ENCODE data around the gene NPHP4.

The NPHP4 gene

DNA sequence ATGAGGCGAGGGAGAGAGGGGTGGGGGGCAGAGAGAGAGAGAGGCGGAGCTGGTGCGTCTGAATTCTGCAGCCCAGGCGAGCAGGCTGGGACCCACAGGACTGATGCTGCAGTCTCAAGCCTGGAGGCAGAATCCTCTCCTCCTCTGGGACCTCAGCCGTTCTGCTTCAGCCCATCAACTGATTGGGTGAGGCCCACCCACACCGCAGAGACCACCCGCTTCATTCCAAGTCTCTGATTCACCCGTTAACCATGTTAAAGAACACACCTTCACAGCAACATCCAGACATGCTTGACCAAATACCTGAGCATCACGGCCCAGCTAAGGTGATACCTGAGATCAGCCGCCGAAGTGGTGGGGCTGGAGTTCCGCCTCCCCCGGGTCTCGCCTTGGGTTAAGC, 147.8 kb downstream of the NPHP4 start:
- no peak for DNase-seq

GRCh38 chr1:5843521-5844096, 148.6 kb downstream of the NPHP4 start:
- no peak for DNase-seq

- DNase-seq: no peak
Measured at GRCh38 chr1:5842679-5843078, 149.5 kb downstream of the NPHP4 start.

DNA sequence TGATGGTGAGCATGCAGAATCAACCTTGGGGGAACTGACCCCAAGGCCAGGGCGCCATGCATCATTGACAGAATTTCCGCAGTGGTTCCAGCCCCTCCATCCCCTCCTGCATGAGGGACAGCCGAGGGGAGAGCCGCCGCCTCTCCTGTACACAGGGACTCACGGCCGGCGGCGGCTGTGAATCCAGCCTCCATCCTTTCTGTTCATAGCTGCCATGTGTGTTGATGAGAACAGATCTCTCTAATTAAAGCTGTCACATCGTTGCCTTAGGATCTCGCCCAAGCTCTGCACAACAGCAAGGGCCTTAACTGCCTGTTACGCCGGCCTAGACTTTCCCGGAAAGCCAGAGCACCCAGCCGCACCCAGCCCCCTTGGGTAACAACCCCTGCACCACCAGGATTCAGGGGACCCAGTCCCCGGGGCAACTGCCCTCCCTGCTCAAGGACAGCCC, 151.6 kb downstream of the NPHP4 start:
- DNase-seq: no peak

GRCh38 chr1:5839881-5840550, 152.2 kb downstream of the NPHP4 start:
- no peak for DNase-seq

- DNase-seq: no peak
Measured at GRCh38 chr1:5839161-5839880, 152.9 kb downstream of the NPHP4 start.

DNA sequence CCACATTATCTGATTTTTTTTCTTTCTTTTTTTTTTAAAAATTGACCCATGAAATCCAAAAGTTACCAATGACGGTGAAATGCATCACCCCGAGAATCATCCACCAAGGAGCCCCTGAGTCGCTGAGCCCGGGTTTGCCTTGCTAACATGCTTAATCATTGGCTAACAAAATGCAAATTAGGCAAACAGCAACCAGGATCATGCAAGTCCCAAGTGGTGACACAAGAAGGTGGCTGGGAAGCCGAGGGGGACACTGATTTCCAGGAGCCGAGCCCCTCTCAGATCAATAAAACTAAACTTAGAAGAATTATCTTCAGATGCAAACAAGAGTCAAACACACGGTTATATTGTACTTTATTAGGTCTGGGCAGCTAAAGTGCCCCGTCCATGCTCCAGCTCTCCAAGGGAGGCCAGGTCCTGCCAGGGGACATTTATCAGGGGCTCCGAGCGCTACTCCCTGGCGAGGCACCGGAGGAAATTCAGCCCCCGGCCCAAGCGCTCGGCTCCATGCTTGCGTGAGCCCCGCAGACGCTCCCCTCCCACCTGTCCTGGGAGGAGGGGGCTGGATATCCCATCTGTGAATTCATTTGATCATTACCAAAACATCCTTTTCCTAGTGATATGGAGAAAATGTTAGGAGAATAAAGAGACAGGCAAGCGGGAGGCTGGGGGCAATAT, 154.1 kb downstream of the NPHP4 start:
- DNase-seq: no peak

- DNase-seq: no peak
Measured at GRCh38 chr1:5836776-5837440, 155.3 kb downstream of the NPHP4 start.

- no peak for DNase-seq
Measured at GRCh38 chr1:5835179-5835562, 157.1 kb downstream of the NPHP4 start.

DNA sequence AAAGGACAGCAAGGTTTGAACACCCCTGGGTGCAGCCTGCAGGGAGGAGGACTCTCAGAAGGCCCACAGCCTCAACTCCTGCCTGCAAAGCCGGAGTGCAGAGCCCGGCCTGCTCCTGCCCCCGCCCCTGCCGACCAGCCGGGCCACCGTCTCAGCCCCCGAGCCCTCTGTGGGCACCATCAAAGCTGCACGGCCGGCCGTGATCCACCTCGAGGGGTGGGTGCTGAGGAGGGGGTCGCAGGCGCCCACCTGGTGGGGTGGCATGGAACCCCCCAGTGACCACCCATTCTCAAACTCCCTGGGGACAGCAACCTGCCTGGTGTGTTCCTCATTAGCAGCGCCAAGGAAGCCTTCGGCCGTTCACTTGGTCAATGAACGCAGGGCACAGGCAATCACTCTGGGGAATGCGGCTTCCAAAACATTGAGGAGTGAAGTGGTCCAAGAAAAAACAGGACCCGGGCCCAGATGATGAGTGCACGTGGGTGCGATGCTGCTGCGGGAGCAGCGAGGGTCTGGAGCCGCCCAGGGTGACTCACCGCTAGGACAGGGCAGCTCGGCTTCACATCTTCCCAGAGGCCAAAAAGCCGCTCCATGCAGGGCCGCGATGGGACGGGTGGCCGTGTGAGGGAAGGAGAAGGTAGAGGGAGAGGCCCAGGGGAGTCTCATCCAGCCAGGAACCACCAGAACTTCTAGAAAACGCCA, 157.6 kb downstream of the NPHP4 start:
- DNase-seq: no peak

GRCh38 chr1:5833911-5834310, 158.3 kb downstream of the NPHP4 start:
- DNase-seq: no peak

- no peak for DNase-seq
Measured at GRCh38 chr1:5832916-5833895, 159.0 kb downstream of the NPHP4 start.

GRCh38 chr1:5831600-5832335, 160.5 kb downstream of the NPHP4 start:
- no peak for DNase-seq

DNA sequence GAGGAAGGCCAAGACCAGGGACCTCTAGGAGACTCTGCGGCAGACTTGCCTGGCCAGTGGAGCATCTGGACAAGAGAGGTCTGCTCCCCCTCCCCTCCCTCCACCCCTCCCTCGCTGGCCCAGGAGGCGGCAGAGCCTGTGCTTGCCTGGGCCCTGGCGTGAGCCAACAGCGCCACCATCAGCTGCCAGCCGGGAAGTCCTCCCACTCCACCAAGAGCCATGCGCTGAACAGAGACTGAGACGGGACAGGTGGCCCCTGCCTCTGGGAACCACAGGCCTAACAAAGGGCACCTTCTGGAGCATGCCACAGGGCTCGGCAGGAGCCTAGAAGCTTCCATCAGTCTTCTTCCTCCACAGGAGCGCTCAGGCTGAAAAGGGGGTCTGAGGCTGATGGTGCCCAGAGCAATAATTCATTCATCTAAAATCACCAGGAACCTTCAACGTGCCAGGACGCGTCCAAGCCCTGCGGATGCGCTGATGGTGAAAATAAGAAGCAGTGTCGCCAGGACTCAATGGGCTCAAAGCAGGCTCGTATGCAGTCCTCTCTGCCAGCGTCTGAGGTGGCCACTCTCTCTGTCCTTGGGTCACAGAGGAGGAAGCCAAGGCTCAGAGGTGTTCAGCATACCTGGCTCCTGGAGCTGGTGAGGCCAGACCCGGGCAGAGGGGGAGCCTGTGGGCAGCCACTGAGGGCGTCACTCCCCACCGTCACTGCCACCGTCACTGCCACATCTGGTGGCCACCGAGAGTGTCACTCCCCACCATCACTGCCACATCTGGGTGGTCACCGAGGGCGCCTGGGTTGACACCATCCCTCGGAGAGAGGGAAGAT, 161.2 kb downstream of the NPHP4 start:
- DNase-seq: no peak

DNA sequence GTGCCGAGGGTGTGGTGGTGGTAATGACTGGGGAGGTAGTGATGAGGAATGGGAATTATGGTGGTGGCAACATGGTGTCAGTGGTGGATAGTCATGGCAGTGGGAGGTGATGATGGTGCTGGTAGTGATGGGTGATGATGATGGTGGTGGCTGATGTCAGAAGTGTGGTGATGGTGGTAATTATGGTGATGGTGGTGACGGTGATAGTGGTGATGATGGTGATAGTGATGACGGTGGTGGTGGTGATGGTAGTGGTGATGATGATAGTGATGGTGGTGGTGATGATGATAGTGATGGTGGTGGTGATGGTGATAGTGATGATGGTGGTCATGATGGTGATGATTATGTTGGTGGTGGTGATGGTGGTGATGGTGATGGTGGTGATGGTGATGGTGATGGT, 162.8 kb downstream of the NPHP4 start:
- no peak for DNase-seq

GRCh38 chr1:5828308-5828935, 163.8 kb downstream of the NPHP4 start:
- no peak for DNase-seq

GRCh38 chr1:5827516-5827915, 164.7 kb downstream of the NPHP4 start:
- DNase-seq: no peak

GRCh38 chr1:5826601-5827000, 165.6 kb downstream of the NPHP4 start:
- no peak for DNase-seq

DNA sequence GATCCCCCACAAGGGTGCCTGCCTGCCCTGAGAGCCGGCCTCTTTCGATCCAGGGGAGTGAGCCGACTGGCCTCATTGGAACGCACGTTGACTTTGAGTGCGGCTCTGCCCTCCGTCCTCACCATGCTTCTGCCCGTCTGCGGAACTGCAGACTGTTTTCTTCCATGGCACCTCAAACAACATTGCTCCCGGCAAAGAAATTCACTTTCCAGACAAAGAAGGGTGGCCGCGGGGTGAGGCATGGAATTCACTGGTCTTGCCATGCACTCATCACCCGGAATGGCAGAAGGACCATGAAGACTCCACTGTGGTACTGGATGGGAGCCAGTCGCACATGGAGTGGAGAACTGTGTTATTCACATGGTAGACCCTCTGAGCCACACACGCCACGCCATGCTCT, 169.5 kb downstream of the NPHP4 start:
- DNase-seq: no peak

All from activated effector memory CD4-positive, alpha-beta T cell treated with Interleukin-2 at 50 U/mL for 16 hours (primary cell).